Hair follicle dermal papilla cell (primary cell): Measurements from ENCODE around the gene RIPPLY1. TPM values are rescaled to one million over a fixed set of nuclear protein-coding genes. Genes with fewer than 3 reads are reported as not detected.

Experiments used
- total RNA-seq: library from RNA; depleted of rRNA; stranded (reverse); fragments of >200 nt; gene quantifications from 2 replicates; pipeline ENCODE4 v1.2.3, GENCODE V29; 2012

The RIPPLY1 gene
- total RNA-seq = not detected in 2 replicates

GRCh38 chrX:106903291-106903824, at the start of gene RIPPLY1:
Gene RIPPLY1 (minus strand): TSS chrX:106903341. CDS start chrX:106903287, 54 bp downstream.

DNA sequence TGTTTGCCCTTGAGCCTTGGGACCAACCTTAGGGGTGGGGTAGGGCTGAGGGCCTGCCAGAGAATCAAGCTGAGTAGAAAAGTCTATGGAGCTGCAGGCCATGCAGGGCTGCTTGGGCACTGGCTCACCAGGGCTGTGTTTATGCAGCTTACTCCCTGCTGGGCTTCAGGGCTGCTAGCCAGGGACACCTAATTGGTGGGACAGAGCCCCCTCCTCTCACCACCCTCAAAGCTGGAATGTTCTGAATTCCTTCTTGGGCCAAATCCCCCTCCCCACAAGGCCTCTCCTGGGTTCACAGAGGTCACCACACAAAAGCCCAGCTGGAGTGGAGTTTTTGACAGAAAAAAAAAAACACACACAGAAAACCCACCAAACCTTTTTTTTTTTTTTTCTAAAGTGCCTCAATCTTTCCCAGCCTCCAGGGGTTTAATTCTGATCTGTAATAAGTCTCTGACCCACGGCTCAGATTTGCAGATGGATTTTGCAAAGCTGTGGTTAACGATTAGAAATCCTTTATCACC, 16.9 kb upstream of the RIPPLY1 start, which contains the start of gene CLDN2:
CLDN2 (plus strand) TSS at position 471 of the 521 bp plus-strand sequence. CDS start 7,827 bp downstream, outside the sequence.

Other genes with a start within 250 kb of the RIPPLY1 start
- gene RNF128, start 176.6 kb downstream of the RIPPLY1 start, total RNA-seq = under 0.01 and 0.16 TPM in 2 replicates
- gene TBC1D8B, start 100.7 kb downstream of the RIPPLY1 start, total RNA-seq = 11.7 and 14.4 TPM in 2 replicates
- gene CLDN2, start 17.1 kb upstream of the RIPPLY1 start, total RNA-seq = not detected in 2 replicates
- gene MORC4, start 96.9 kb upstream of the RIPPLY1 start, total RNA-seq = 36.2 and 41.2 TPM in 2 replicates
- gene RBM41, start 215.5 kb upstream of the RIPPLY1 start, total RNA-seq = 11.4 and 12.2 TPM in 2 replicates